NCI-H2081 (cell line): Measurements from ENCODE around the gene FHAD1.
A peak's percentile ranks its signal among the peaks of the same experiment; 100 is the strongest.
"Not testable (repeated sequence)": the region's sequence is repeated elsewhere in the genome, so short reads cannot be mapped to it uniquely, and the experiment has no call there.

Source experiments
- DNase-seq, 2 experiments: peaks; one replicate each; lab custom pipeline; 2025; lab: John Stamatoyannopoulos, UW

The FHAD1 gene

GRCh38 chr1:15418806-15419515 lies 171.9 kb downstream of the FHAD1 start:
- DNase-seq = no peak

GRCh38 chr1:15420853-15421465 lies 173.9 kb downstream of the FHAD1 start:
- no peak for DNase-seq

GRCh38 chr1:15422871-15423270 lies 175.8 kb downstream of the FHAD1 start:
- no peak for DNase-seq

GRCh38 chr1:15423355-15424077 lies 176.5 kb downstream of the FHAD1 start:
- no peak for DNase-seq

- DNase-seq = peak; percentile 70 to 87
These were observed 177.2 kb downstream of the FHAD1 start for GRCh38 chr1:15424146-15424667.

- no peak for DNase-seq
These were observed 178.0 kb downstream of the FHAD1 start for GRCh38 chr1:15424981-15425380.

GRCh38 chr1:15425521-15425920 lies 178.5 kb downstream of the FHAD1 start:
- DNase-seq = no peak

GRCh38 chr1:15425958-15426357 lies 178.9 kb downstream of the FHAD1 start:
- DNase-seq = no peak

- DNase-seq = no peak
These were observed 179.7 kb downstream of the FHAD1 start for GRCh38 chr1:15426492-15427279.

- no peak for DNase-seq
These were observed 180.2 kb downstream of the FHAD1 start for GRCh38 chr1:15427280-15427666.

GRCh38 chr1:15428252-15428651 lies 181.2 kb downstream of the FHAD1 start:
- DNase-seq = not testable (repeated sequence)

- DNase-seq = no peak
These were observed 181.9 kb downstream of the FHAD1 start for GRCh38 chr1:15428815-15429435.

GRCh38 chr1:15429701-15430149 lies 182.7 kb downstream of the FHAD1 start:
- no peak for DNase-seq

GRCh38 chr1:15430787-15431570 lies 184.0 kb downstream of the FHAD1 start:
- DNase-seq = peak in 1 of 2 experiments; percentile 6

GRCh38 chr1:15431571-15431948 lies 184.5 kb downstream of the FHAD1 start:
- no peak for DNase-seq

GRCh38 chr1:15432324-15432723 lies 185.3 kb downstream of the FHAD1 start:
- no peak for DNase-seq

GRCh38 chr1:15433471-15433870 lies 186.4 kb downstream of the FHAD1 start:
- DNase-seq = no peak

- DNase-seq = not testable (repeated sequence)
These were observed 187.7 kb downstream of the FHAD1 start for GRCh38 chr1:15434739-15435138.

- DNase-seq = no peak
These were observed 188.4 kb downstream of the FHAD1 start for GRCh38 chr1:15435239-15436077.
